Keratinocyte (primary cell): ENCODE results near the gene SYT6.

ENCODE experiments used
- CTCF ChIP-seq, 3 experiments: IDR thresholded peaks in 1 of 3; conservative IDR thresholded peaks in 1 of 3; optimal IDR thresholded peaks in 1 of 3; 2 replicates in 2 of 3; 3 replicates in 1 of 3; pipeline versions ENCODE3 to v1.5.1; 2011; ENCODE audit warnings: low read length in 3 of 3, mild to moderate bottlenecking in 3 of 3, moderate library complexity in 2 of 3, control low read depth in 1 of 3, inconsistent platforms in 1 of 3; ENCODE audit not compliant: insufficient read depth in 2 of 3; ENCODE audit errors: extremely low read depth in 1 of 3
- EZH2 ChIP-seq: IDR thresholded peaks from one replicate; pipeline ENCODE4 v1.6.1; 2012; ENCODE audit warnings: inconsistent platforms, mild to moderate bottlenecking, low read length, moderate library complexity

GRCh38 chr1:114109981-114110380 lies 43.7 kb downstream of the SYT6 start:
- no peak for TF ChIP-seq EZH2
- TF ChIP-seq CTCF (optimal IDR thresholded peaks at IDR 0.05 in 1 of 3, IDR thresholded peaks at IDR 0.05 in 1 of 3, conservative IDR thresholded peaks at IDR 0.05 in 1 of 3; ENCODE audit: extremely low read depth in 1 of 3, insufficient read depth in 2 of 3, low read length in 3 of 3) = no peak
